DMS 273 (cell line): ENCODE results near the gene LTO1.

Source experiments
- DNase-seq: peaks from one replicate; lab custom pipeline; 2025; ENCODE audit not compliant: unreplicated experiment; lab: John Stamatoyannopoulos, UW

The LTO1 gene

DNA sequence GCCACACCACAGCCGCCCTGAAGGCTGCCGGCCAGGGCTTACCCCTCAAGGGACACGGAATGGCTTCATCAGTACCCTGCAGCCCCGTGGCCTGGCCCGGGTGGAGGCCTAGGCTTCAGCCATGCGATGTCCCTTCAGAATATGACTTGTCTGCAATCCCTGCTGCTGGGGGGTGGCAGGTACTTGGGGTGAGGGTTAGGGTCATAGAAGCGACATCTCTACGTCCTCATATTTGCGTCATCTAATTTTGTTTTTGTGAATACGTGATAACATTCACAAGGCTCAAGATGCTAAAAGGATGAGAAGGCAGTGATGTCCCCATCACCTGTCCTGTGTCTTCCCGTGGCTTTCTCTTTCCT, 27.8 kb downstream of the LTO1 start:
- no peak for DNase-seq

DNA sequence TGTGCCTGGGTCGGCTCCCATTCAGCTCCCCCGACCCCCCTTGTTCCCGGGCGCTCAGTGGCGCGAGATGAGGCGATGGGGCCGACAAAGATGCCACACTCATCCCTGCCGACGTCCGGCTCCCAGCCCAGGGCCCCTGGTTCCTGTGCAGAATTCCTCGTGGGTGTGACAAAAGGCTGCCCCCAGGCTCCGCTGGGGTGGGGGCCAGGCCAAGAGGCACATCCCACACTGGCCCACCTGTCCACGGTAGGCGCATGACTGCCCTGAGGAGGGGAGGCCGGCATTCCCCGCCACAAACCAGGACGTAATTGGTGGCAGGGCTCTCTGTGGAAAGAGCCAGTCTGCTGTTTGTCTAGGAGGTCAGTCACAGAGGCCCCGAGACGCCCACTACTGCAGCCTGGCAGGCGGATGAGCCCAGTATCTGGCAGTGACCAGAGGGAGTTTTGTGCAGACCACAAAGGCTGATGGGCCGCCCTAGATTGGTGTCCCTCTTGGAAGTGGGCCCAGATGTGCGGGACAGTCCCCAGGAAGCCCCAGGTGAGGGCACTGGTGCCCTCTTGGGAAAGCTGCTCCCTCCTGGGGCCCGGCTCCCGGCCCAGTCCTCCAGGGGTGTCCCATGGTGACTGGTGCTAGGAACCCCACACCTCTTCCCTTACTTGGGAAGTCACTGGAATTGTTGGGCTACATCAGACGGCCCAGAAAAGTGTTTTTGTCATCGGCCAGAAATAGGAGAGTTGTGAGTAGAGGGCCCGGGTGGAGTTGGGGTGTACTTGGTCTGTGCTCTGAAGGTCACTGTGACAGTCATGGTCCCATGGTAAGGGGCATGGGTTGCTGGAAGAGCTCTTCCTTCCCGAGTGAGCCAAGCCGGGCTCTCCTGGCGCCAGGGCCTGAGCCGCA, 28.4 kb downstream of the LTO1 start:
- no peak for DNase-seq

DNA sequence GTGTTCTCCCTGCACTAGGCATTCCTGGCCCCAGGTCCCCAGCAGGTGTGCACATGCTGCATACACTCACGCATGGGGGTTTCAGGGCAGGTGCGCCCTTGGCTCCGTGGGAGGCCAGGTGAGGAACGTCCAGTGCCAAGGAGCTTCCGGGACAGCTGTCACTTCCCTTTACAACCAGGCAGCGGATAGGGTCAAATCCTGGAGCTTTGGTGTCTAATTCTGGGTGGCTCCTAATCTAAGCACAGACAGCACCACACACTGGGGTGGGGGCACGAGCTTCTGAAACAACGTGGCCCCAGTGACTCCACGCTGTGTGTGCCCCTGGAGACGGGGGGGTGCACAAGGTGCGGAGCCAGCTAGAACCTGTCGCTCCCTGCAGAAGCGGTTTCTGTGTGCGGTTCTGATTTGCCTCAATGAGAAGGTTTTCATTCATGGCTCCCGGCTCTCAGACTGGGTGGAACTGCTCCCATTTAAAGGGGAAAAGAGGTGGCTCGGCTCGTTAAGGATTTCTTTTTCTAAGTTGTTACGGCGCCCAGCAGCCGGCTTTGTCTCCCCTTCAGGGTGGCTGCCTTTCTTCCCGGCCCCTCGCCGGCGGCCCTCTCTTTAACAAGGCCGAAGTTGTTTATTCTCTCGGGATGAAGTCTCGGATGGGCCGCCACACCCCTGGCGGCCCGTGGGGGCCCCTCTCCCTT, 29.2 kb downstream of the LTO1 start:
- no peak for DNase-seq

DNA sequence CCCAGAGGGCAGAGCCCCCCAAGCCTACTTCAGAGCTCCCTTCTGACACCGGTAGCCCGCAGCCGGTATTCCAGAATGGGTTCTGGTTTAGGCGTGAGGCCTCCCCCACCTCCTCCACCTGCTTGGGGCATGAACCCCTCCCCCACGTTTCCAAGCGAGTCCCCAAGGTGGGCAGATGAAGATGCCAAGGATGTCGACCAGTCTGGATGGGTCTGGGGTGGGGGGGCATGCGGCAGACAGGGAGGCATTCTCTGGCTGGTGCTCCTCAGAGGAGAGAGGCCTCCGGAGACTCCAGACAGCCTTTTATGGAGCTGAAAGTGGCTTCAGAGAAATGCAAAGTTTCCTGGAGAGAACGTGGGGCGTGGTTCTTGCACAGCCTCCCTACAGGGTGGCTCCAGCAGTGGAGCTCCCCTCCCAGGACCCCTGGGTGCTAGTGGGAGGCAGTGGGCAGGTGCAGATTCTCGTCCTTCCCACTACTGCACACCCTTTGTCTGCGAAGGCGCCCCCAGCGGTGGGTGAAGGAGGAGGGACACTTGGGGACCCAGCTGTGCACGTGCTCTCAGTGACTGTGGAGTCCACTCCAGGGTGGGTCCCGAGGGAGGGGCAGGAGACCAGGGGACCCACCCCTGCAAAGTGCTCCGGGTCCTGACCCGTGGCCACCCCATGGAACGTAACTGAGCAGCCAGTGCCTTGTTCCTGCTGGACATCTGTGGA, 30.0 kb downstream of the LTO1 start:
- DNase-seq: no peak

DNA sequence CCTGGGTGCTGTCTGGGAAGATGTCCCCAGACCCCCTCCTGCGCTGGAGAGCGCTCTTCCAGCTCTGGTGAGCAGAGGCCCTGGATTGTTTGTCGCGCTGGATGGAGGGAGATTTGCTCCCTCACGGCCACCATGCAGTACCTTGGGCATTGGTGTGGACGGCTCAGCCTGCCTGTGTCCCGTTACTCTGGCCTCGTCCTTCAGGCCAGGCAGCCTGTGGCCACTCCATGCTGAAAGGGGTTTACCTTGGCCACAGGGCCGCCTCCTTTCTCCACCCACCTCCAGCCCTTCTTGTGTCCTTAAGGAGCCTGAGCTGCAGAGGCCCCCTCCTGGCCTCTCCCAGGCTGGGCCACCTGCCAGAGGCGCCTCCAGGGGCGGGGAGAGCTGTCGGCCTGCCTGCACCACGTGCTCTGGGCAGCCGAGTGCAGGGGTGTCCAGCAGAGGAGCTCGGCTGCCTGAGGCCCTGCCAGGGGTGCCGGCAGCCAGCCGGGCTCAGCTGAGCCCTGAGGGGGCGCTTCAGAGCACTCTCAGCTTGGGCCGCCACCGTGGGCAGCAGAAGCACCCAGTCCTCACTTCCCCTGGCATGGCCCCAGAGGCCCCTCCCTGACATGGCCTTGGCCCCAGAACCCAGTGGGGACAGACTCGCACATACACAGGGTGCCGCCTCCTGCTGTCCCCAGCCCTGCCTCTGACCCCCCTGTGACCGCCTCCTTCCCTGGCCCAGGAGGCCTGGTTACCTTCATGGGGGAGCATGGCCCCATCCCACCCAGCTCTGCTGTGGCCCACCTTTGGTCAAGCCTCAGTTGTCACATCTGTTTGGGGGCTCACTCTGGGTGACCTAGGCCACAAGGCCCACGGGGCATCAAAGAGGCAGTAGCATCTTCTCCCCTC, 30.8 kb downstream of the LTO1 start:
- DNase-seq: peak; percentile 47

DNA sequence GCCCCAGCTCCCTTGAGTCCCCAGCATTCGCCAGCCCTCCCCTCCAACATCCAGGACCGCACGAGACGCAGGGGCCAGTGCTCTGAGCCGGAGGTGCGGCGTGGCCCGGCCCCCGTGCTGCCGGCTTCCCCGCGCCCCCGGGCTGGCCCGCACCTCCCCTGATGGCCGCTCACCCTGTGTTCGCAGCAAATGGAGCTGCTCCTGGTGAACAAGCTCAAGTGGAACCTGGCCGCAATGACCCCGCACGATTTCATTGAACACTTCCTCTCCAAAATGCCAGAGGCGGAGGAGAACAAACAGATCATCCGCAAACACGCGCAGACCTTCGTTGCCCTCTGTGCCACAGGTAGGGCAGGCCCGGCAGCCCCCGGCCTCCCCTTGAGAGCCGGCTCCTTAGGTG, 31.5 kb downstream of the LTO1 start:
- DNase-seq: no peak

DNA sequence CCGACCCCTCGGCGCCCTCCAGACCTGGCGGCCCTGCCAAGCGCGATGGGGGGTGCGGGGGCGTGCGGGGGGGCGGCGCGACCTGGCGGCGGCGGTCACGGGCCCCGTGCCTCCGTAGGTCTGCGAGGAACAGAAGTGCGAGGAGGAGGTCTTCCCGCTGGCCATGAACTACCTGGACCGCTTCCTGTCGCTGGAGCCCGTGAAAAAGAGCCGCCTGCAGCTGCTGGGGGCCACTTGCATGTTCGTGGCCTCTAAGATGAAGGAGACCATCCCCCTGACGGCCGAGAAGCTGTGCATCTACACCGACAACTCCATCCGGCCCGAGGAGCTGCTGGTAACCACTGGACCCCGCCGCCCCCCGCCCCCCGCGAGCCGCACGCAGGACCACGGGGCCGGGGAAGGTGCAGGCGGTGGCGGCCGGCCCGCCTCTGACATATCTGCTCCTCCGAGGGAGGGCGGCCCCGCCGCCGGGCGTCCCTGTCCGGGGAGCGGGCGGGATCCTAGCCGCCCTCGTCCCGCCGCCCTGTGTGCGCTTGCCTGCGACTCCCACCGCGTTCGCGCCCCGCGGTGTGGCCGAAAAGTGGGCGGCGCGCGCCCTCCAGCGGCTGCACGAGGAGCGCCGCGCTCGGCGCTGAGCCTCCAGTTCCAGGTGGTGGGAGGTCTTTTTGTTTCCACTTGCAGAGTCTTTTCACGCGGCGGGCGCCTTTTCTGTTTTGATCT, 32.1 kb downstream of the LTO1 start:
- peak; percentile 88 for DNase-seq

DNA sequence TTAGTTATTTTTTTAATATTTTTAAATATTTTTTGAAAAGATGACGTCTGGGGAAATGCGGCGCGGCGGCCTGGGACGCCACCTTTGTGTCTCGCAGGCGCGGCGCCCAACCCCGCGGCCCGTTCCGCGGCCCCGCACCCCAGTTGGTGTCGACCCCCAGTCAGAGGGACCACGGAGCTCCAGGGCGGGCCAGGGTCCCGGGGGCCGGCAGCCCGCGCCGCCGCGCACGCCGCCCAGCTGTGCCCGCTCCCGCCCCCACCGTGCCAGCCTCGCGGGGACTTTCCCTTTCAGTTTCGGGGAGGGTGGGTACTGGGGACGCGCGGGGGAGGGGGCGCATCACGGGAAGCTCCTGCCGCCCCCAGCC, 32.6 kb downstream of the LTO1 start:
- DNase-seq: peak; percentile 33

DNA sequence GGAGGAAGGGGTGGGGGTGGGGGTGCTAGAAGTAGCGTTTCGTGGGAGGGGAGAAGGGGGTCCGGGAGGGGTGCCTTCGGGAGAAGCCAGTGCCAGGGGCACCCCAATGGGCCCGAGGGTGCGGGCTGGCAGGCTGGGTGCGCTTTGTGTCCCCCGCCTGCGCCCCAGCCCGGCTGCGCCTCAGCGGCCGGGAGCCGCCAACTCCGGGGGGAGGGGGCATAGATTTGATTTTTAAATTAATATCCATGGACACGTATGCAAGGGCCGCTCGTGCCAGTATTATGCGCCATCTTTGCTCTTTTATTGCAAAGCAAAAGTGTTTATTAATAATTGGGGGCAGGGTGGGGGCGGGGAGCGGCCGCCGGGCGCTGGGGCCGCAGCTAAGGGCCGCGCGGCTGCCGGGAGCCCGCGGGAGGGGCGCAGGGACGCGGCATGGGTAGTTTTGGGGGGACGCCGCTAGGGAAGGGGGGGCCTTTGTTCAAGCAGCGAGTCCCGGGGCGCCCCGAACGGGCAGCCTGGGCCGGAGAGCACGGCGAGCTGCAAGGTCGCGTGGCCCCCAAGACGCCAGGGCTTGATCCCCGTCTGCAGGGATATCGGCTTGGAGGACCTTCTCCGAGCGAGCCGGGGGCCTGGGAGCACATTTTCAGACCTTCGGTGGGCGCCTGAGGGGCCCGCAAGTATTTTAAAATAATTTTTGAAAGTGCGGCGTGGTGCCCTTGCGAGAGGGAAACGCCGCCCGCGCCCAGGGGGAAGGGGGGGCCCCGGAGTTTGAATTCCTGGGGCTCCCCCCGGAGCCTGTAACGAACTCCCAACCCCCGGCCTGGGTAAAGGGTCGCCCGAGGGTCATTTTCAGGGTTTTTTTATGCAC, 33.2 kb downstream of the LTO1 start:
- peak; percentile 44 for DNase-seq

DNA sequence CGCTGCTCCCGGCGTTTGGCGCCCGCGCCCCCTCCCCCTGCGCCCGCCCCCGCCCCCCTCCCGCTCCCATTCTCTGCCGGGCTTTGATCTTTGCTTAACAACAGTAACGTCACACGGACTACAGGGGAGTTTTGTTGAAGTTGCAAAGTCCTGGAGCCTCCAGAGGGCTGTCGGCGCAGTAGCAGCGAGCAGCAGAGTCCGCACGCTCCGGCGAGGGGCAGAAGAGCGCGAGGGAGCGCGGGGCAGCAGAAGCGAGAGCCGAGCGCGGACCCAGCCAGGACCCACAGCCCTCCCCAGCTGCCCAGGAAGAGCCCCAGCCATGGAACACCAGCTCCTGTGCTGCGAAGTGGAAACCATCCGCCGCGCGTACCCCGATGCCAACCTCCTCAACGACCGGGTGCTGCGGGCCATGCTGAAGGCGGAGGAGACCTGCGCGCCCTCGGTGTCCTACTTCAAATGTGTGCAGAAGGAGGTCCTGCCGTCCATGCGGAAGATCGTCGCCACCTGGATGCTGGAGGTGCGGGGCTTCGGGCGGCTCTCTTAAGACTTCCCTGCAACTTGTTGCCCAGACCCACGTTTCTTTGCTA, 34.1 kb downstream of the LTO1 start, which contains the start of gene CCND1:
CCND1 (plus strand) TSS at position 162 of the 587 bp plus-strand sequence; CDS start at position 320, 158 bp downstream.
- peak; percentile 92 for DNase-seq

DNA sequence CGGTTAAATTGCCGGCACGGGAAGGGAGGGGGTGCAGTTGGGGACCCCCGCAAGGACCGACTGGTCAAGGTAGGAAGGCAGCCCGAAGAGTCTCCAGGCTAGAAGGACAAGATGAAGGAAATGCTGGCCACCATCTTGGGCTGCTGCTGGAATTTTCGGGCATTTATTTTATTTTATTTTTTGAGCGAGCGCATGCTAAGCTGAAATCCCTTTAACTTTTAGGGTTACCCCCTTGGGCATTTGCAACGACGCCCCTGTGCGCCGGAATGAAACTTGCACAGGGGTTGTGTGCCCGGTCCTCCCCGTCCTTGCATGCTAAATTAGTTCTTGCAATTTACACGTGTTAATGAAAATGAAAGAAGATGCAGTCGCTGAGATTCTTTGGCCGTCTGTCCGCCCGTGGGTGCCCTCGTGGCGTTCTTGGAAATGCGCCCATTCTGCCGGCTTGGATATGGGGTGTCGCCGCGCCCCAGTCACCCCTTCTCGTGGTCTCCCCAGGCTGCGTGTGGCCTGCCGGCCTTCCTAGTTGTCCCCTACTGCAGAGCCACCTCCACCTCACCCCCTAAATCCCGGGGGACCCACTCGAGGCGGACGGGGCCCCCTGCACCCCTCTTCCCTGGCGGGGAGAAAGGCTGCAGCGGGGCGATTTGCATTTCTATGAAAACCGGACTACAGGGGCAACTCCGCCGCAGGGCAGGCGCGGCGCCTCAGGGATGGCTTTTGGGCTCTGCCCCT, 34.7 kb downstream of the LTO1 start:
- DNase-seq: peak; percentile 52

DNA sequence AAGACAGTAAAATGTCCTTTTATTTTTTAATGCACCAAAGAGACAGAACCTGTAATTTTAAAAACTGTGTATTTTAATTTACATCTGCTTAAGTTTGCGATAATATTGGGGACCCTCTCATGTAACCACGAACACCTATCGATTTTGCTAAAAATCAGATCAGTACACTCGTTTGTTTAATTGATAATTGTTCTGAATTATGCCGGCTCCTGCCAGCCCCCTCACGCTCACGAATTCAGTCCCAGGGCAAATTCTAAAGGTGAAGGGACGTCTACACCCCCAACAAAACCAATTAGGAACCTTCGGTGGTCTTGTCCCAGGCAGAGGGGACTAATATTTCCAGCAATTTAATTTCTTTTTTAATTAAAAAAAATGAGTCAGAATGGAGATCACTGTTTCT, 35.3 kb downstream of the LTO1 start:
- no peak for DNase-seq

DNA sequence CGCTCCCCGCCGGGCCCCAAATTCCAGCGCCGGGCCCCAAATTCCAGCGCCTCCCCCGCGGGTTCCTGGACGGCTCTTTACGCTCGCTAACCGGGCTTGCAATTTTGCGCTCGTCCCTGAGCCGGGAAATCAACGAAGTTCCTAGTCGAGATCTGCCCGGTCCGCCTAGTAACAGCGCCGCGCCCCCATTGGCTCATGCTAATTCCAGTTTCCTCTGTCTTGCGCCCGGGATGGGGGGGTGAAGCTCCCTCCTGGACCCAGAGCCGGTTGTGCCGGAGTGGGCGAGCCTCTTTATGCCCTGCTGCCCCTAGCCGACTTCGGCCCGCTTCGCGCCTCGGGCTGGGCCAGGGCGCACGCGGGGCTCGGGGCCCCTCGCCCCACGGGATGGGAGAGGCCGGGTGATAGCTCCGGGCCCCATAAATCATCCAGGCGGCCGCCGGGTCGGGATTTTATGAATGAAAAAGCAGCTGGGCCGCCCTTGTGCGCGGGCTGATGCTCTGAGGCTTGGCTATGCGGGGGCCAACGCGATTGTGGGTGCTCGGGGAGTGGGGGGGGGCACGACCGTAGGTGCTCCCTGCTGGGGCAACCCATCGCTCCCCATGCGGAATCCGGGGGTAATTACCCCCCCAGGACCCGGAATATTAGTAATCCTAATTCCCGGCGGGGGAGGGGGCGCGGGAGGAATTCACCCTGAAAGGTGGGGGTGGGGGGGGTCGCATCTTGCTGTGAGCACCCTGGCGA, 36.0 kb downstream of the LTO1 start:
- DNase-seq: peak; percentile 95

DNA sequence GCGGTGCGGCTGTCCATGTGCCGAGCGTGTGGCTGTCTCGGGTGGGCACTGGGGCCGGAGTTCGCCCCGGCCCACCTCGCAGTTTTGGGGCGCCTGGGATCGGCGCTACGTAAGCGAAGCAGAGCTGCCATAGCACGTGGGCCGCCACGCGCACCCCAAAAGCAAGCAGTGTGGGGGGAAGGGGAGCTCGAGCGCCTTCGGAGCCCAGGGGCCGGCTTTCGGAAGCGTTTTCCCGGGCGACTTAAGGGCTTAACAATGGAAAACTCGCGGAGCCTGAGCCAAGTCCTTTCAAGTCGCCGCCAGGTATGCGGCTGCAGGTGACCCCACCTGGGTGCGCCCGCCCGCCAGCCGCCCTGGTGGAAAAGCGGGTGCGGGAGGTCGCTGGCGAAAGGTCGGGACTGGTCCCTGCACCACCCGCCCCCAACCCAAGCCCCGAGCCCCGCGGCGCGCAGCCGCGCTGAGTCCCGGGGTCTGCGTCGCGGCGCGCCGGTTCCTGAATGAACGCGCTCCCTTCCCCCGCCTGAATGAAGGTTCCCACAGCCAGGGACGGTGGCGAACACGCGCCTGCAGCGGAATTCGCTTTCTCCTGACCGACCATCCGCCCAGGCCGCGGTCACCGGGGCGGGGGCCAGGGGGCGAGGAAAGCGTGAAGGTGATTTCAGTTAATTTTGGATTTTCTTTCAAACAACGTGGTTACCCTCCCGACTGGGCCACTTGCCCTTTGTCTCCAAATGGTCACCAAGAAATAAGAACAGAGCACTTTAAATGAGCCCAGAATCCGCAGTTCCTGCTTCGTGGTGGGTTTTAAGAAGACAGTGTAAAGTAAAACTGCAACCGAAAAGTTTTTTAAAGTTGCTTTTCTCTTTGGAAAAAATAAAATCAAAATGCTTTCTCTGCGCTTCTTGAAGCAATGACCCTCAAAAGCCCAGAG, 36.9 kb downstream of the LTO1 start:
- DNase-seq: peak; percentile 72

DNA sequence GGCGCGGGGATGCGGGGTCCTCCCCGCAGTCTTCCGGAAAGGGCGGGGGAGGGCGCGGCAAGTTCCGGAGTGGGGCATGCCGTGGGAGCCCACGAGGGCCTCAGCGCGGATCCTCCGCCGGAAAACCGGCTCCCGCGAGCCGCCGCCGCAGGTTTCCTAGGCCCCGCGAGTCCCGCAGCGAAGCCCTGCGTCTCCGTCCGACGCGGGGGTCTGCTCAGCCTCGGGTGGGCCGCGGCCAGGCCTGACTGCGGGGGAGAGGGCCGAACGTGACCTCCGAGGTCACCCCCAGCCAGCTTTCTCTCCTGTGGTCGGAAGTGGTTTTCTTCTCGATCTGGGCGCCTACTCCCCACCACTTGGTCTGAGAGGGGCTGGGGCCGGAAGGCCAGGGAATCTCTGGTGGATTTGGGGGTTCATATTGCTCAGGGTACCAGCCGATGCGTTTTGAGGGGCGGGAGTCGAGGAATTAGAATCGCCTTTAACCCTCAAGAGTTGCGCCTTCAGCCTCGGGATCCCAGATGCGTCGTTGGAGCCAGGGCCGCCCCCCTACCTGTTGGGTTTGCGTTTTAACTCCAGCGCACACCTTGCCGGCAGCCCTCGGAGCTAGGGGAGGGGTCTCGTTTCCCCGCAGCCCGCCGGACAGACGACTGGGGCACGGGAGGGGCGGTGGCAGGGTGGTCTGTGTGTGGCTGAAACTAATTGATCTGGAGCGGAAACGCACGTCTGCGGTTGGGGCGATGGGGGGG, 37.8 kb downstream of the LTO1 start:
- DNase-seq: no peak
